GM12878 (cell line): ENCODE results near the gene SLC1A2. TPM values are rescaled to one million over a fixed set of nuclear protein-coding genes. Genes with fewer than 3 reads are reported as not detected.

Experiments used
- ATAC-seq: fragments of 200-7000 bp; cut with Tn5 transposase; 3 replicates; pipeline ENCODE4 v1.9.1; 2020; ENCODE audit warnings: mild to moderate bottlenecking, moderate library complexity
- BruUV-seq: library from RNA; stranded (reverse); fragments of 400-500 nt; replicated peaks from 2 replicates; lab custom pipeline; 2021; lab: Mats Ljungman, UMichigan
- CTCF ChIA-PET: fragments of 300-600 bp; sonication (Branson Sonifier 250); formaldehyde crosslinking; extraction: SDS; loops from one replicate; lab custom pipeline; 2021; ENCODE audit warnings: inconsistent platforms; lab: Yijun Ruan, JAX
- POLR2A ChIA-PET: fragments of 350-600 bp; formaldehyde crosslinking; extraction: SDS; loops from one replicate; lab custom pipeline; 2021; ENCODE audit warnings: inconsistent platforms; lab: Charles Lee
- RAD21 ChIA-PET: fragments of 300-600 bp; sonication (Branson Sonifier 250); formaldehyde crosslinking; loops from one replicate; lab custom pipeline; 2023; ENCODE audit warnings: antibody characterized with exemption; ENCODE audit not compliant: unreplicated experiment; lab: Charles Lee
- SMC1A ChIA-PET: fragments of 300-600 bp; sonication (Branson Sonifier 250); formaldehyde crosslinking; loops from one replicate; lab custom pipeline; 2023; ENCODE audit not compliant: unreplicated experiment, uncharacterized antibody; lab: Charles Lee
- DNase-seq: peaks from one replicate; pipeline ENCODE4 v3.0.0-alpha.2; 2011; ENCODE audit warnings: low read depth, low spot score
- FAIRE-seq: peaks from 3 replicates; lab custom pipeline; 2011; peaks lifted over from hg19 to GRCh38; lab: Jason Lieb, UNC
- H2AFZ ChIP-seq: 2 replicates; pipeline ENCODE4 v1.6.0; 2011; ENCODE audit warnings: low read depth, low read length, control low read depth; ENCODE audit not compliant: control insufficient read depth
- H3K27ac ChIP-seq: 2 replicates; pipeline ENCODE4 v1.5.1; 2011; ENCODE audit warnings: control low read depth; ENCODE audit not compliant: control insufficient read depth, insufficient read depth
- H3K27me3 ChIP-seq, 2 experiments: replicated peaks in 1 of 2; 2 replicates each; pipeline versions ENCODE4 v1.6.0 to v1.6.1; 2011; ENCODE audit warnings: low read length in 1 of 2; ENCODE audit not compliant: control insufficient read depth in 2 of 2, insufficient read depth in 2 of 2
- H3K36me3 ChIP-seq, 2 experiments: 2 replicates each; pipeline ENCODE4 v1.5.1; 2011; ENCODE audit warnings: low read length in 1 of 2; ENCODE audit not compliant: control insufficient read depth in 2 of 2, insufficient read depth in 2 of 2
- H3K4me1 ChIP-seq: 2 replicates; pipeline ENCODE4 v1.6.1; 2011; ENCODE audit warnings: mild to moderate bottlenecking, low read length, moderate library complexity, mixed read lengths; ENCODE audit not compliant: control insufficient read depth, insufficient read depth
- H3K4me2 ChIP-seq: 2 replicates; pipeline ENCODE4 v1.6.0; 2011; ENCODE audit warnings: control low read depth; ENCODE audit not compliant: control insufficient read depth, insufficient read depth
- H3K4me3 ChIP-seq: fragments of 200-600 bp; sonication (generic); 2 replicates; pipeline ENCODE4 v1.5.1; 2016
- H3K79me2 ChIP-seq: 2 replicates; pipeline ENCODE4 v1.6.0; 2011; ENCODE audit warnings: low read length; ENCODE audit not compliant: control insufficient read depth, insufficient read depth
- H3K9ac ChIP-seq: 2 replicates; pipeline ENCODE4 v1.8.0; 2011; ENCODE audit warnings: low read length, control low read depth, mixed read lengths; ENCODE audit not compliant: control insufficient read depth, insufficient read depth
- H3K9me3 ChIP-seq: replicated peaks from 3 replicates; pipeline ENCODE4 v1.5.1; 2011; ENCODE audit warnings: mild to moderate bottlenecking, low read length; ENCODE audit not compliant: control insufficient read depth, insufficient read depth
- H4K20me1 ChIP-seq: 2 replicates; pipeline ENCODE4 v1.6.0; 2011; ENCODE audit not compliant: control insufficient read depth, insufficient read depth
- EED ChIP-seq: sonication (generic); IDR thresholded peaks from 2 replicates; pipeline ENCODE4 v1.6.1; 2016; ENCODE audit warnings: antibody characterized with exemption, low read depth
- EP300 ChIP-seq, 2 experiments: fragments of 150-350 bp in 1 of 2; IDR thresholded peaks; 2 replicates each; pipeline ENCODE4 v1.6.1; 2011 to 2012; ENCODE audit warnings: low read depth in 2 of 2, low read length in 2 of 2, borderline replicate concordance in 1 of 2, improper control_type of control experiment in 1 of 2, inconsistent platforms in 1 of 2; ENCODE audit not compliant: control insufficient read depth in 1 of 2
- FOS ChIP-seq: IDR thresholded peaks from 3 replicates; pipeline ENCODE4 v1.6.1; 2011; ENCODE audit warnings: borderline replicate concordance; ENCODE audit not compliant: insufficient read length; ENCODE audit errors: extremely low read depth
- HDAC2 ChIP-seq: fragments of 200-600 bp; sonication (generic); IDR thresholded peaks from 2 replicates; pipeline ENCODE4 v1.6.1; 2017
- MXI1 ChIP-seq: fragments of 150-350 bp; IDR thresholded peaks from 2 replicates; pipeline ENCODE4 v1.6.1; 2011; ENCODE audit warnings: low read depth, mild to moderate bottlenecking, inconsistent platforms, low read length, improper control_type of control experiment
- MYB ChIP-seq: fragments of 150-350 bp; IDR thresholded peaks from 2 replicates; pipeline ENCODE4 v1.6.1; 2014; ENCODE audit warnings: mild to moderate bottlenecking, low read depth, low read length, borderline replicate concordance
- PAX5 ChIP-seq: IDR thresholded peaks from 2 replicates; pipeline ENCODE4 v1.6.1; 2011; ENCODE audit warnings: low read depth, low read length, borderline replicate concordance
- RB1 ChIP-seq: fragments of 450-650 bp; formaldehyde crosslinking; IDR thresholded peaks from 2 replicates; pipeline ENCODE4 v1.6.1; 2017; ENCODE audit warnings: mild to moderate bottlenecking, borderline replicate concordance
- TCF3 ChIP-seq: IDR thresholded peaks from 2 replicates; pipeline ENCODE4 v1.6.1; 2012; ENCODE audit warnings: low read depth, mild to moderate bottlenecking, low read length, borderline replicate concordance; ENCODE audit not compliant: insufficient read depth
- ZNF274 ChIP-seq: IDR thresholded peaks from one replicate; pipeline ENCODE4 v1.8.0; 2011; ENCODE audit not compliant: insufficient read length, insufficient read depth
- WGBS: methylation state at CpG from one replicate; pipeline ENCODE4 v1.1.6; 2016; ENCODE audit warnings: low lambda C conversion rate; ENCODE audit not compliant: insufficient replicate concordance, insufficient coverage; ENCODE audit errors: missing lambda C conversion rate; 5-methylcytosine and 5-hydroxymethylcytosine counted together
- in situ Hi-C: fragments of 300-500 bp; cut with MboI; formaldehyde crosslinking; loops from 9 replicates; pipeline ENCODE4 v1.14.3; 2018; ENCODE audit warnings: mixed read lengths
- intact Hi-C: fragments of 100-400 bp; cut with micrococcal nuclease; formaldehyde crosslinking; loops from one replicate; pipeline ENCODE4 v1.14.2; 2022; ENCODE audit not compliant: unreplicated experiment
- polyA plus RNA-seq, 11 experiments: library from polyadenylated mRNA; depleted of rRNA in 4 of 11; unstranded in 6 of 11; stranded (reverse) in 5 of 11; fragments of >200 nt; fragmentation: Nextera tagmentation in 4 of 11; fragmentation: Illumina TruSeq in 1 of 11; extraction: Ambion mirVana in 4 of 11; extraction: Trizol in 1 of 11; gene quantifications; 1 replicate in 1 of 11; 2 replicates in 10 of 11; pipeline versions ENCODE4 v1.2.1 to v1.2.3, GENCODE V29; 2011 to 2016; ENCODE audit warnings: inconsistent platforms in 2 of 11, missing spikeins in 2 of 11, low read depth in 1 of 11
- total RNA-seq, 4 experiments: library from RNA; depleted of rRNA in 3 of 4; stranded (reverse); fragments of >200 nt in 3 of 4; fragmentation: Illumina TruSeq in 1 of 4; extraction: Trizol in 1 of 4; gene quantifications; 2 replicates each; pipeline versions ENCODE4 v1.2.1 to v1.2.3, GENCODE V29; 2013 to 2021
- TF ChIP-seq, protein P1 (sequence below): fragments of 450-650 bp; IDR thresholded peaks from 2 replicates; pipeline ENCODE4 v1.6.1; 2018; ENCODE audit warnings: borderline replicate concordance, mild to moderate bottlenecking; ENCODE audit not compliant: partially characterized antibody
- TF ChIP-seq, protein P2 (sequence below): fragments of 450-650 bp; IDR thresholded peaks from 2 replicates; pipeline ENCODE4 v1.6.1; 2017; ENCODE audit warnings: antibody characterized with exemption, mild to moderate bottlenecking, moderate library complexity
- TF ChIP-seq, protein P3 (sequence below): IDR thresholded peaks from 2 replicates; pipeline ENCODE4 v1.6.1; 2011; ENCODE audit warnings: borderline replicate concordance, low read depth, mild to moderate bottlenecking, moderate library complexity, low read length; ENCODE audit not compliant: insufficient read depth, poor library complexity, severe bottlenecking

The SLC1A2 gene
- total and polyA plus RNA-seq, 10 of the 15 experiments (the other 5 are each of a cell fraction or from before 2014, with no cell fraction given), result 0.01 to 0.84 (median 0.22) TPM; not detected in 1

DNA sequence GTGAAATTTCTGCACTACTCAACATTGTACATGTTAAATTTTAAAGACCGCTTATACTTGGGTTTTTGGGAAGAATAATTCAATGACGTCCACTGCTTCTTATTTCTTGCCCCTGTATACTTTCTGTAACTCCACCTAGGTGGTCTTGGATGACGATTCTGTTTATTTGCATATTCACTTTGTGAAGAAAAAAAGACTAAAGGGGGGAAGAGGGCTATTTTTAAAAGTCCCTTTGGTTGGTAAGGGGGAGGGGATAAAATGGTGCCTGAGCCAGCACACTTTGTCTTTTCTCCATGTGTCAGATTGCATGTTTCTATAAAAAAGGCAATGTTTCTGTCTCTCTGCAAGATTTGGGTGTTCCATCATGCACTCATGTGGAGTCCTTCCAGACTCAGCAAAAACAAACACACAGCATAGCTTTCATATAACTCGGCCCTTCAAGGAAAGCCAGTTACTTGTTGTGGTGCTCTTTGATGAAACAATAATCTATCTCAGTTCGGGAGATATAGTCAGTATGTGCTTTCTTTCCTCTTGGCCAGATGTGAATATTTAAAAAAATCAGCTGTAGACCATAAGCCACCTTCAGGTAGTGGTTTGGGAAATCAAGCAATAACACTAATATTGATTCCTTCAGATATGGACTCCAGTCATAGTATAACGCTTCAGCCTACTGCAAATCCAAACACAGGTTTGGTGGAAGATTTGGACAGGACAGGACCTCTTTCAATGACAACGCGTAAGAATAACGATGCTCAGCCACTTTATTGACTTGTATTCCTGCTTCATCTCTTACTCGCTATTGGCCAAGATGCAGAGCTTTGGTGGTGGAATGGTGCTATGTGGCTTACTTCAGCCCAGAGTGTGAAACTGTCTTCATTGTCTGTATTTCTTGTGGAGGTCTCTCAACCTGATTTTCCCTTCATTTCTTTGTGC, 211.6 kb downstream of the SLC1A2 start:
- no TSS peak for BruUV-seq
- ChIA-PET RAD21 (no interaction called here), CTCF (no interaction called here), POLR2A (no interaction called here), SMC1A (no interaction called here)
- Histone ChIP-seq H2AFZ (no peak overlapping the region), H3K4me1 (no peaks in the 10 kb centered on the region), H3K27me3 (no peaks in the 10 kb centered on the region), H4K20me1 (no peaks in the 10 kb centered on the region), H3K9me3 (peaks cover 3% of the 10 kb centered on the region; the same call in 1 of the 3 replicates), H3K9ac (no peak overlapping the region), H3K79me2 (no peaks in the 10 kb centered on the region), H3K36me3 (peaks cover 2 to 10% of the 10 kb centered on the region in 2 experiments; a peak in 3 of 4 replicates), H3K27ac (no peak overlapping the region), H3K4me3 (no peak overlapping the region), H3K4me2 (no peak overlapping the region)
- intact Hi-C loops, result no loop called here
- 89% methylated on average over 10 of the region's 10 CpGs for WGBS
- FAIRE-seq (no peak), DNase-seq (no peak), ATAC-seq (no peak)
- in situ Hi-C loops, result no loop called here
- TF ChIP-seq PAX5, result no peak
- TF ChIP-seq, protein P1, sequence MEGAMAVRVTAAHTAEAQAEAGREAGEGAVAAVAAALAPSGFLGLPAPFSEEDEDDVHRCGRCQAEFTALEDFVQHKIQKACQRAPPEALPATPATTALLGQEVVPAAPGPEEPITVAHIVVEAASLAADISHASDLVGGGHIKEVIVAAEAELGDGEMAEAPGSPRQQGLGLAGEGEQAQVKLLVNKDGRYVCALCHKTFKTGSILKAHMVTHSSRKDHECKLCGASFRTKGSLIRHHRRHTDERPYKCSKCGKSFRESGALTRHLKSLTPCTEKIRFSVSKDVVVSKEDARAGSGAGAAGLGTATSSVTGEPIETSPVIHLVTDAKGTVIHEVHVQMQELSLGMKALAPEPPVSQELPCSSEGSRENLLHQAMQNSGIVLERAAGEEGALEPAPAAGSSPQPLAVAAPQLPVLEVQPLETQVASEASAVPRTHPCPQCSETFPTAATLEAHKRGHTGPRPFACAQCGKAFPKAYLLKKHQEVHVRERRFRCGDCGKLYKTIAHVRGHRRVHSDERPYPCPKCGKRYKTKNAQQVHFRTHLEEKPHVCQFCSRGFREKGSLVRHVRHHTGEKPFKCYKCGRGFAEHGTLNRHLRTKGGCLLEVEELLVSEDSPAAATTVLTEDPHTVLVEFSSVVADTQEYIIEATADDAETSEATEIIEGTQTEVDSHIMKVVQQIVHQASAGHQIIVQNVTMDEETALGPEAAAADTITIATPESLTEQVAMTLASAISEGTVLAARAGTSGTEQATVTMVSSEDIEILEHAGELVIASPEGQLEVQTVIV, result no peak
- no peak for TF ChIP-seq RB1
- TF ChIP-seq, protein P2, sequence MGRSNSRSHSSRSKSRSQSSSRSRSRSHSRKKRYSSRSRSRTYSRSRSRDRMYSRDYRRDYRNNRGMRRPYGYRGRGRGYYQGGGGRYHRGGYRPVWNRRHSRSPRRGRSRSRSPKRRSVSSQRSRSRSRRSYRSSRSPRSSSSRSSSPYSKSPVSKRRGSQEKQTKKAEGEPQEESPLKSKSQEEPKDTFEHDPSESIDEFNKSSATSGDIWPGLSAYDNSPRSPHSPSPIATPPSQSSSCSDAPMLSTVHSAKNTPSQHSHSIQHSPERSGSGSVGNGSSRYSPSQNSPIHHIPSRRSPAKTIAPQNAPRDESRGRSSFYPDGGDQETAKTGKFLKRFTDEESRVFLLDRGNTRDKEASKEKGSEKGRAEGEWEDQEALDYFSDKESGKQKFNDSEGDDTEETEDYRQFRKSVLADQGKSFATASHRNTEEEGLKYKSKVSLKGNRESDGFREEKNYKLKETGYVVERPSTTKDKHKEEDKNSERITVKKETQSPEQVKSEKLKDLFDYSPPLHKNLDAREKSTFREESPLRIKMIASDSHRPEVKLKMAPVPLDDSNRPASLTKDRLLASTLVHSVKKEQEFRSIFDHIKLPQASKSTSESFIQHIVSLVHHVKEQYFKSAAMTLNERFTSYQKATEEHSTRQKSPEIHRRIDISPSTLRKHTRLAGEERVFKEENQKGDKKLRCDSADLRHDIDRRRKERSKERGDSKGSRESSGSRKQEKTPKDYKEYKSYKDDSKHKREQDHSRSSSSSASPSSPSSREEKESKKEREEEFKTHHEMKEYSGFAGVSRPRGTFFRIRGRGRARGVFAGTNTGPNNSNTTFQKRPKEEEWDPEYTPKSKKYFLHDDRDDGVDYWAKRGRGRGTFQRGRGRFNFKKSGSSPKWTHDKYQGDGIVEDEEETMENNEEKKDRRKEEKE, result no peak
- no peak for TF ChIP-seq HDAC2
- no peak for TF ChIP-seq ZNF274
- no peak for TF ChIP-seq MXI1
- no peak for TF ChIP-seq MYB
- TF ChIP-seq FOS, result no peak
- TF ChIP-seq EED, result no peak
- TF ChIP-seq, protein P3, sequence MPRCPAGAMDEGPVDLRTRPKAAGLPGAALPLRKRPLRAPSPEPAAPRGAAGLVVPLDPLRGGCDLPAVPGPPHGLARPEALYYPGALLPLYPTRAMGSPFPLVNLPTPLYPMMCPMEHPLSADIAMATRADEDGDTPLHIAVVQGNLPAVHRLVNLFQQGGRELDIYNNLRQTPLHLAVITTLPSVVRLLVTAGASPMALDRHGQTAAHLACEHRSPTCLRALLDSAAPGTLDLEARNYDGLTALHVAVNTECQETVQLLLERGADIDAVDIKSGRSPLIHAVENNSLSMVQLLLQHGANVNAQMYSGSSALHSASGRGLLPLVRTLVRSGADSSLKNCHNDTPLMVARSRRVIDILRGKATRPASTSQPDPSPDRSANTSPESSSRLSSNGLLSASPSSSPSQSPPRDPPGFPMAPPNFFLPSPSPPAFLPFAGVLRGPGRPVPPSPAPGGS, result no peak
- no peak for TF ChIP-seq EP300 (IDR thresholded peaks at IDR 0.05; ENCODE audit: borderline replicate concordance in 1 of 2, control insufficient read depth in 1 of 2, low read depth in 2 of 2, low read length in 2 of 2)
- no peak for TF ChIP-seq TCF3
